MM.1S (cell line): ENCODE results near the gene NSD1.

ENCODE experiments used
- CTCF ChIP-seq: fragments of 300-600 bp; sonication (generic); IDR thresholded peaks from 2 replicates; pipeline ENCODE4 v1.5.1; 2016; ENCODE audit warnings: antibody characterized with exemption, low read length, mixed read lengths
- EZH2 ChIP-seq: fragments of 300-600 bp; sonication (generic); optimal IDR thresholded peaks from 2 replicates; pipeline ENCODE3; 2017; ENCODE audit warnings: low read depth, mild to moderate bottlenecking, antibody characterized with exemption, low read length, mixed read lengths
- EZH2phosphoT487 ChIP-seq: fragments of 300-600 bp; sonication (generic); IDR thresholded peaks from 2 replicates; pipeline ENCODE4 v1.6.1; 2018; ENCODE audit warnings: antibody characterized with exemption, low read length

- no peak for TF ChIP-seq EZH2phosphoT487
- TF ChIP-seq CTCF, result no peak
- TF ChIP-seq EZH2, result no peak
Observed at GRCh38 chr5:177300236-177300880, 166.8 kb downstream of the NSD1 start.
